ENCODE results near the gene RGS12. TPM values are rescaled to one million over a fixed set of nuclear protein-coding genes. Genes with fewer than 3 reads are reported as not detected.

Gene RGS12
- total RNA-seq, 2 experiments from 2014 or later = 5.2 to 6.4 TPM

GRCh38 chr4:3248178-3248480 is 44.7 kb upstream of the RGS12 start:
- Histone ChIP-seq H2AFZ (ENCODE audit: low read length) (no peak overlapping the region), H3K79me2 (ENCODE audit: insufficient read depth, low read depth, low read length) (no peaks in the 10 kb centered on the region), H3K9me2 (ENCODE audit: insufficient read depth, low read length) (no peaks in the 10 kb centered on the region), H4K20me1 (ENCODE audit: insufficient read depth, low read length) (no peaks in the 10 kb centered on the region), H3K4me3 (ENCODE audit: low read depth, low read length, poor library complexity, severe bottlenecking) (no peak overlapping the region), H3K36me3 (ENCODE audit: insufficient read depth, low read length) (no peaks in the 10 kb centered on the region), H3K27ac (ENCODE audit: low read depth, low read length, poor library complexity, severe bottlenecking) (no peak overlapping the region), H3K4me2 (ENCODE audit: low read length) (no peak overlapping the region), H3K9me3 (ENCODE audit: low read length) (no peaks in the 10 kb centered on the region), H3K4me1 (ENCODE audit: insufficient read depth, low read length, poor library complexity, severe bottlenecking) (no peaks in the 10 kb centered on the region)
- ChIA-PET CTCF (ENCODE audit: unreplicated experiment) (no interaction called here), POLR2A (no interaction called here)
- intact Hi-C loops (cut with micrococcal nuclease; ENCODE audit: unreplicated experiment) = no loop called here
- no peak for DNase-seq (ENCODE audit: low spot score)
- TF ChIP-seq CTCF (conservative IDR thresholded peaks at IDR 0.05; ENCODE audit: low read length) = no peak
- no TSS peak for BruUV-seq (replicated peaks)

- no peaks in the 10 kb centered on the region for H3K36me3 ChIP-seq (ENCODE audit: insufficient read depth, low read length)
- TF ChIP-seq EZH2phosphoT487 (IDR thresholded peaks at IDR 0.05; ENCODE audit: borderline replicate concordance, low read depth, low read length) = no peak
- no peak for TF ChIP-seq CTCF (conservative IDR thresholded peaks at IDR 0.05; ENCODE audit: low read length)
- H3K4me3 ChIP-seq (ENCODE audit: low read depth, low read length, poor library complexity, severe bottlenecking) = no peak within 1 kb of the TSS
- H3K27ac ChIP-seq (ENCODE audit: low read depth, low read length, poor library complexity, severe bottlenecking) = no peak within 1 kb of the TSS
- no peaks in the 10 kb centered on the region for H4K20me1 ChIP-seq (ENCODE audit: insufficient read depth, low read length)
- ChIA-PET POLR2A (interaction anchor here (0.6 kb wide), 1 partner anchor 1639 kb away, joined by 3 read pairs; no protein-coding TSS in a partner anchor), CTCF (ENCODE audit: unreplicated experiment) (interaction anchor here (0.6 kb wide), 1 partner anchor 213 kb away, joined by 4 read pairs; no protein-coding TSS in a partner anchor)
- no peak for DNase-seq (ENCODE audit: low spot score)
- intact Hi-C loops (cut with micrococcal nuclease; ENCODE audit: unreplicated experiment) = no loop called here
- no peaks in the 10 kb centered on the region for H3K9me3 ChIP-seq (ENCODE audit: low read length)
- H3K4me1 ChIP-seq (ENCODE audit: insufficient read depth, low read length, poor library complexity, severe bottlenecking) = no peaks in the 10 kb centered on the region
- H3K9me2 ChIP-seq (ENCODE audit: insufficient read depth, low read length) = no peaks in the 10 kb centered on the region
- no peak within 1 kb of the TSS for H3K4me2 ChIP-seq (ENCODE audit: low read length)
- H2AFZ ChIP-seq (ENCODE audit: low read length) = no peak within 1 kb of the TSS
- no peaks in the 10 kb centered on the region for H3K79me2 ChIP-seq (ENCODE audit: insufficient read depth, low read depth, low read length)
- BruUV-seq (replicated peaks) = no TSS peak
These were observed 43.8 kb upstream of the RGS12 start, which contains the start of gene MSANTD1 for GRCh38 chr4:3248811-3249661. Gene MSANTD1 (plus strand): TSS chr4:3249159. CDS start chr4:3249223, 64 bp downstream.

- Histone ChIP-seq H3K27ac (ENCODE audit: low read depth, low read length, poor library complexity, severe bottlenecking) (no peak overlapping the region), H3K79me2 (ENCODE audit: insufficient read depth, low read depth, low read length) (no peaks in the 10 kb centered on the region), H4K20me1 (ENCODE audit: insufficient read depth, low read length) (no peaks in the 10 kb centered on the region), H3K36me3 (ENCODE audit: insufficient read depth, low read length) (no peaks in the 10 kb centered on the region), H3K4me3 (ENCODE audit: low read depth, low read length, poor library complexity, severe bottlenecking) (no peak overlapping the region), H3K4me1 (ENCODE audit: insufficient read depth, low read length, poor library complexity, severe bottlenecking) (no peaks in the 10 kb centered on the region), H2AFZ (ENCODE audit: low read length) (no peak overlapping the region), H3K4me2 (ENCODE audit: low read length) (no peak overlapping the region), H3K9me3 (ENCODE audit: low read length) (no peaks in the 10 kb centered on the region), H3K9me2 (ENCODE audit: insufficient read depth, low read length) (no peaks in the 10 kb centered on the region)
- intact Hi-C loops (cut with micrococcal nuclease; ENCODE audit: unreplicated experiment) = no loop called here
- no peak for DNase-seq (ENCODE audit: low spot score)
- BruUV-seq (replicated peaks) = no TSS peak
- CTCF ChIA-PET (ENCODE audit: unreplicated experiment) = no interaction called here
- TF ChIP-seq EZH2phosphoT487 (IDR thresholded peaks at IDR 0.05; ENCODE audit: borderline replicate concordance, low read depth, low read length) = no peak
- TF ChIP-seq CTCF (conservative IDR thresholded peaks at IDR 0.05; ENCODE audit: low read length) = no peak
- POLR2A ChIA-PET = no interaction called here
These were observed 42.9 kb upstream of the RGS12 start for GRCh38 chr4:3249711-3250437.
